Glomerular endothelial cell (primary cell): ENCODE measurements around the gene HMBS. TPM values are rescaled to one million over a fixed set of nuclear protein-coding genes. Genes with fewer than 3 reads are reported as not detected.
"Not testable (repeated sequence)": the region's sequence is repeated elsewhere in the genome, so short reads cannot be mapped to it uniquely, and the experiment has no call there.

Source experiments
- DNase-seq: peaks from one replicate; pipeline ENCODE4 v3.0.0-alpha.2; 2011; ENCODE audit warnings: low read depth, low spot score; ENCODE audit errors: extremely low read depth
- total RNA-seq: library from RNA; depleted of rRNA; stranded (reverse); fragments of >200 nt; gene quantifications from 2 replicates; pipeline ENCODE4 v1.2.3, GENCODE V29; 2015

HMBS gene
- 8.6 and 10.1 TPM in 2 replicates for total RNA-seq

DNA sequence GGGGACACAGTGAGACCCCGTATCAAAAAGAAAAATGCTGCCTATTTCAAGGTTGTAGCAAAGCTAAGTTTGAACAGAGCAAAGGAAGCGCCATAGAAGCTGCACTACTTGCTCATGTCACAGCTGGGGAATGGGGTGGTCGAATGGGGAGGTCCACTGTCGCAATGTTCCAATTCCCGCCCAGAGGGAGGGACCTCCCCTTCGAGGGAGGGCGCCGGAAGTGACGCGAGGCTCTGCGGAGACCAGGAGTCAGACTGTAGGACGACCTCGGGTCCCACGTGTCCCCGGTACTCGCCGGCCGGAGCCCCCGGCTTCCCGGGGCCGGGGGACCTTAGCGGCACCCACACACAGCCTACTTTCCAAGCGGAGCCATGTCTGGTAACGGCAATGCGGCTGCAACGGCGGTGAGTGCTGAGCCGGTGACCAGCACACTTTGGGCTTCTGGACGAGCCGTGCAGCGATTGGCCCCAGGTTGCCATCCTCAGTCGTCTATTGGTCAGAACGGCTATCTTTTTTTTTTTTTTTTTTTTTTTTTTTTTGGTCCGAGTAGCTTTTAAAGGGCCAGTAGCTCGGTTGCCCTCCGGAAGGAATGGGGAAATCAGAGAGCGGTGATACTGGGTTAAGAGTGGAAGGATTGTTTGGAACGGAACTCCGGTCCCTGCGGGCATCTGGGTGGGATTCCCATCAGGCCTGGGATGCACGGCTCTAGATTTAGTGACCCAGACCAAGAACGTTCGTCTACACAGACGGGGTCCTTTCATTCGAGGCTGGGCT, at the start of gene HMBS:
TSS of gene HMBS (plus strand) at position 219 of the 774 bp plus-strand sequence. CDS start at position 372, 153 bp downstream.
- no peak for DNase-seq

DNA sequence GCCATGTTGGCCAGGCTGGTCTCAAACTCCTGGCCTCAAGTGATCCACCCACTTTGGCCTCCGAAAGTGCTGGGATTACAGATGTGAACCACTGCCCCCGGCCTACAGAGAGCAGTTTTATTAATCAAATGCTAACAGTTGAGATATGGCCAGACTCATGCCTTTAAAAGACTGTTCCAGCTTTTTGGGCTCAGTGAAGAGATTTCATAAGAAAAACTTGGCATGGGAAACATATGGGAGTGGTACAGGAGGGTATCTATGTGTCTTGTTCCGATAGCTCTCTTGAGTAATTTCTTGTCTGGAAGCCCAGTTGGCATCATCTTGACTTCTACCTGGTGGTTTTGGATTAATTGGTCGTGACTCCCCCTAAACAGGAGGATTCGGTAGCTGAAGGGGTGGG, 45.8 kb upstream of the HMBS start:
- no peak for DNase-seq

DNA sequence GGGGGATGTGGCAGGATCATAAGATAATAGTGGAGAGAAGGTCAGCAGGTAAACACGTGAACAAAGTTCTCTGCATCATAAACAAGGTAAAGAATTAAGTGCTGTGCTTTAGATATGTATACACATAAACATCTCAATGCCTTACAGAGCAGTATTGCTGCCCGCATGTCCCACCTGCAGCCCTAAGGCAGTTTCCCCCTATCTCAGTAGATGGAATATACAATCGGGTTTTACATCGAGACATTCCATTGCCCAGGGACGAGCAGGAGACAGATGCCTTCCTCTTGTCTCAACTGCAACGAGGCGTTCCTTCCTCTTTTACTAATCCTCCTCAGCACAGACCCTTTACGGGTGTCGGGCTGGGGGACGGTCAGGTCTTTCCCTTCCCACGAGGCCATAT, 45.2 kb upstream of the HMBS start:
- not testable (repeated sequence) for DNase-seq

DNA sequence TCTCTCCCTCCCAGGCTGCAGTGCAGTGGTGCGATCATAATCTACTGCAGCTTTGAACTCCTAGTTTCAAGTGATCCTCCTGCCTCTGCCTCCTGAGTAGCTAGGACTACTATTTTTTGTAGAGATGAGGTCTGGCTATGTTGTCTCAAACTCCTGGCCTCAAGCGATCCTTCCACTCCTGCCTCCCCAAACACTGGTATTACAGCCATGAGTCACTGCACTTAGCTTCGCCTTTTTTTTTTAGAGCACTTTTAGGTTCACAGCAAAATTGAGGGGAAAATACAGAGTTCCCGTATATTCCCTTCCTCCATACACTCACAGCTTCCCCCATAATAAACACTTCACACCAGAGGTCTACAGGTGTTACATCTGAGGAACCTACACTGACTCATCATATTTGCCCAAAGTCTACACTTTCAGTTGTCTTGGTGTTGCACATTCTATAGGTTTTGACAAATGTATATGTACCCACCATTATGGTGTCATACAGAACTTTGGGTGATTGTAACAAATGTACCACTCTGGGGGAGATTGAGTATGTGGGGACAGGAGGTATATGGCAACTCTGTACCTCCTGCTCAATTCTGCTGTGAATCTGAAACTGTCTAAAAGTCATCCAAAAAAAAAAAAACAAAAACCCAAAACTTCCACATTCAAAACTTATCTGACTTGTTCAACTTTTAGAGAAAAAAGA, 42.7 kb upstream of the HMBS start:
- no peak for DNase-seq

DNA sequence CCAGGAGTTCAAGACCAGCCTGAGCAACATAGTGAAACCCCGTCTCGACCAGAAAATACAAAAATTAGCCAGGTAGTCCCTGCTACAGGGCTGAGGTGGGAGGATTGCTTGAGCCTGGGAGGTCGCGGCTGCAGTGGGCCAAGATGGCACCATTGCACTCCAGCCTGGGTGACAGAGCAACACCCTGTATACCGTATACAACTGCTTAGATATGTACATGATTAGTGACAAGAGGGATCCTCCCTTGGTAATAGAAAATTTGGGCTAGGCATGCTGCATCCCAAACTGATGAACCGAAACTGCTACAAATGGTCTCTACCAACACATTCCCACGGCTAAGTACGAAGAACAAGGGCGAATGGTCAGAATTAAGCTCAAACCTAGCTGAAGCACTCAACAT, 41.8 kb upstream of the HMBS start:
- no peak for DNase-seq

DNA sequence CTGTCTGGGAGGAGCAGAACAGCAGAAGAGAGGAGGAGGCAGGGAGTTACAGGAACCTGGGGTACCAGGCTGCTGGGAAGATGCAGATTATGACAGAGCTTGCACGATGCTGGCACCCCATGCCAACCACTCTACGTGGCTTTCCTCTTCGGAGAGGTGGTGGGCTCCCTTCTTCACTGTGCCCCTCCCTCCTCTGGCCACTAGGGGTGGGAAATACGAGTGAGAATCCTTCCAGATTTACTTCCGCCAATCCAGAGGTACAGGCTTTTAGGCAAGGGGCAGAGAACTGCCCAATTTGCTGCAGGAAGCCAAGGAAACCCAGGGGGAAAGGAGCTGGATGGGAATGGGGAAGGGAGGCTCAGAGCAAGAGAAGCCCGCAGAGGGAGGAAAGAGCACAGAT, 40.0 kb upstream of the HMBS start:
- no peak for DNase-seq

DNA sequence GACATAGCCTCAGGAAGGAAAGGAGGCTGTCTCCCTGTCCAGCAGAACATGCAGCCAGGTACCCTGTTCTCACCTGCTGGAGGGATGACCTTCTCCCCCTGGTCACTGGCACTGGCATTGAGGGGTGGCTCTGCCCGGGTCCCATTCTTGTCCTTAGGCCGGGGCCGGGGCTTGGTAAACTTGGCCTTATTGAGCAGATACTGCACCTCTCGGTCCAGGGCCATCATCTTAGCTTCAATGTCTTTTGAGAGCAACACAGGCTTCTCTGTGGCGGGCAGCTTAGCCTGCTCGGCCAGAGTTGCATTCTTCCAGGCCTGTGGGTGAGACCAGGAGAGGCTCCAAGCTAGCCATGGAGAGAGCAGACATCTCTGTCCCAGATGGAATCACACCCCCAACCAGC, 38.2 kb upstream of the HMBS start:
- no peak for DNase-seq

DNA sequence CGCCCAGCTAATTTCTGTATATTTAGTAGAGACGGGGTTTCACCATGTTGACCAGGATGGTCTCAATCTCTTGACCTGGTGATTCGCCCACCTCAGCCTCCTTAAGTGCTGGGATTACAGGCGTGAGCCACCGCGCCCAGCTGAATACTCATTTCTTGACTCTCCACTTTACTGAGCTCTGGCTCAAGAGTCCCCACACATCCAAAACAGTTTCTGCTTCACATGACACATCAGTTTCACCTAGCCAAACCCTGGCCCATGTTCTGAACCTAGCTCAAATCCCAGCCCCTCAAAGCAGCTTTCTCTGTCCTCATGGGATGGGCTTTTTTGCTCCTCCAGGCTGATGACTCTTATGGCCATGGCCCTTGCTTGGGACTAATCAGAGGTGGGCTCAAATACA, 37.5 kb upstream of the HMBS start:
- no peak for DNase-seq

DNA sequence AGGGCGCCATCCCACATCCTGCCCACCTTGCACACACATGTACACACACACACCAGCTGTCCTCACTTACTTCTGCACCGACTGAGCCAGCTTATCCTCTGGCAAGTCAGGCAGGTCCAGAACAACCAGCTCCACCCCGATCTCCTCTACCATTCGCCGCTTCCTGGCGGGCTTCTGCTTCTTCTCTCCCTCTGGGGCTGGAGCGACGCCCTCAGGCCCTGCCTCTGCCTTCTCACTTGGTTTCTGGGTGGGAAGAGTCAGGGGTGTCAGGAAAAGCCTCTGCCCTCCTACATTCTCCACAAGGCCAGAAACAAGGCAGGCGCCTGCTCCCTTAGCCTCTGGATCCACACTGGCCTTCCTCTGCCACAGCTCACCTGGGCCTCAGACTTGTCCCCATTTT, 36.0 kb upstream of the HMBS start:
- DNase-seq = no peak

DNA sequence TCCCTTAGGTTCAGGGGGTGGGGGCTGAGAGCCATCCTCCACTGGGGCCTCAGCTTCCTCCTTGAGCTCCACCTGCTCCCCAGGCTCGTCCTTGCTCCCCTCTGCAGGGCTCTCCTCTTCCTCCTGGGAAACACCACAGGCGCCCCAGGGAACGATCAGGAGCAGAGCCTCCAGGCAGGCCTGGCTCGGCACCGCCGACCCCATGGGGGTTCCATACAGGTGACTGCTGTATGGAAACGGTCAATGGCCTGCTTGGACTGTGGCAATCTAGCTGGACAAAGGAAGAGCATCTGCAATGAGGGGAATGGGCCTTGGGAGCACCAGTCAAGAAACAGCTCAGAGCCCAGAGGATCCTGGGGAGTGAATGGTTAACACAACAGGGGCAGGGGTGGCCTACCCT, 35.6 kb upstream of the HMBS start:
- DNase-seq = no peak

DNA sequence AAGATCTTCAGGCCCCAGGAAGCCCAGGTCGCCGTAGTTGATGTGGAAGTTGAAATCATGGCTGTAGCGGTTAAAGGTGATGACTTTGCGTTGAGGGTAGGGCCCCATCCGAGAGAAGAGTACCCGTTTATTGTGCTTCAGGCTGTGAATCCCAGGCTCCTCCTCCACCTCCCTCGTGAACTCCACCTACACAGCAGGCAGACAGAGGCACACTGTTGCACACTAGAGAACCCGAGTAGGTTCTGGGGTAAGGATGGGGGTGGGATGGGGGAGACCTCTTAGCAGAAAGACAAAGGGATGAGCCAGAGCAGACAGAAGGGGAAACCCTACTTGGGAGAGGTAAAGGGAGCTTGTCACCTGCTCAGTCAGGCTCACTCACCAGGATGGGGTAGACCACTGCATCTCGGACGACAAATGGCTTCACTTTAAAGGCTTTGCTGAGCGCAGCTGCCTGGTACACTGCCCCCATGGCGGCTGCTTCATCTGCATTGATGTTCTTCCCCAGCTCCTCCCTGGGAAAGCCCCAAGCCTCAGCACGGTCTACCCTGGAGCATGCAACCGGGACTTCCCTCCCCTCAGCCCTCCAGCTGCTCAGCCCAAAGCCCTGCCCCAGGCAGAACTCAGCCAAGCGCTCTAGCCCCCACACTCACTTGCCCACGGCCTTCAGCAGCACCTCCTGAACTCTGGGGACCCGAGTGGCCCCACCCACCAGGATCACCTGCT, 33.1 kb upstream of the HMBS start:
- DNase-seq = no peak

DNA sequence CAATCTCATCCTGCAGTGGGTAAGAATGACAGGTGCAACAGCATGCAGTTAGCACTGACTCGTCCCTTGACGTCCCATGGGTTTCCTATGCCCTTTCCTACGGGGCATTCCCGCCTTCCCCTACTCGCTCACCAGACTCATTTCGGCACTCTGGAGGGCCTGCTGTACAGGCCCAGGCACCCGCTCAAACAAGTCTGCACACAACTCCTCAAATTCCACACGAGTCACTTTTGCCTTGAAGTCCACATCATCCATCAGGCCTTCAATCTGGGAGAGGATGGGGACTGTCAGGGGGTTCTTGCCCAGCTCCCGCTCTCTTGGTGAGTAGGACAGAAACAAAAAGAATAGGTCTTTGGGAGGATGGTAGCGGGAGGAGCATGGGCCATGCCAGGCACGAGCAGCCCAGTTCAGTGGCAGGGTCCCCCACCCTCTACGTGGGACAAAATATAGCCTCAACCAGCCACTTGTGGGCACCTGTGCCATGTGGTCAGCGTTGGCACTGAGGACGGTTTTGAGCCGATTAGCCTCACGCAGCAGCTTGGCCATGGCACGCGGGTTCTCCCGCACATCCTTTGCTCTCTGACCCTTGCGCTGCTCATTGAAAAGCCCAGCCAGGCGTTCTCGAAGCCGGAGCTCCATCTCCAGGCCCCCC, 32.4 kb upstream of the HMBS start:
- DNase-seq = no peak

DNA sequence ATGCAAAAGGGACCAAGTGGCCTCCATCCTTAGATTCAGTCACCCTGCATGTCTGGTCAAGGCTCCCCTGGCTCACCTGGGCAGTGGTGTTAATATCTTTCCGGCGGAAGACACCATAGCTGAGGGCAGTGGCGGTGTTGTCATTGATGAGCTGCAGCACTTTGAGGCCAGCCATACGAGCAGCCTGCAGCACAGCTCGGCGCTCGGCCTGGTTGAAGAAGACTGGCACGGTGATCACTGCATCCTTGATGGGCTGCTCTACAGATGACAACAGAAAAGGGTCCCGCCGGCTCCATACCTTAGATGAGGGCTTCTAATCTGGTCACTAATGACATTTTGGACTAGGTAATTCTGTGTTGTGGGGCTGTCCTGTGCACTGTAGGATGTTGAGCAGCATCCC, 30.3 kb upstream of the HMBS start:
- DNase-seq = no peak

DNA sequence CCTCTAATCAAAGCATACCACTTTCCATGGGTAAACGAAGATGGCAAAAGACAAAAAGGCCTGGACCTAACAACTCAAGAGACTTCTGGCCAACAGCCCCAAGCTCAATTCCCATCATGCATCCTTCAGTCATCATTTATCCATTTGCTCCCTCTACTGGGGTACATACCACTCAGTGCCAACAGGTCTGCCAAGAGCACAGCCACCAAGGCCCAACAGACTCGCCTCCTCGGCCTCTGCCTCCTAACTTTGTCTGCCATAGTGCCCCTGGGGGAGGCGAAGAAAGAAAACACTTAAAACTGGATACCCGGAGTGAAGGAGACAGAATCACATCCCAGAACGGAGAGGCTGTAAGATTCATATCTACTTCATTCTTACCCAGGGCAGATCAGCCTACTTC, 28.8 kb upstream of the HMBS start:
- no peak for DNase-seq

DNA sequence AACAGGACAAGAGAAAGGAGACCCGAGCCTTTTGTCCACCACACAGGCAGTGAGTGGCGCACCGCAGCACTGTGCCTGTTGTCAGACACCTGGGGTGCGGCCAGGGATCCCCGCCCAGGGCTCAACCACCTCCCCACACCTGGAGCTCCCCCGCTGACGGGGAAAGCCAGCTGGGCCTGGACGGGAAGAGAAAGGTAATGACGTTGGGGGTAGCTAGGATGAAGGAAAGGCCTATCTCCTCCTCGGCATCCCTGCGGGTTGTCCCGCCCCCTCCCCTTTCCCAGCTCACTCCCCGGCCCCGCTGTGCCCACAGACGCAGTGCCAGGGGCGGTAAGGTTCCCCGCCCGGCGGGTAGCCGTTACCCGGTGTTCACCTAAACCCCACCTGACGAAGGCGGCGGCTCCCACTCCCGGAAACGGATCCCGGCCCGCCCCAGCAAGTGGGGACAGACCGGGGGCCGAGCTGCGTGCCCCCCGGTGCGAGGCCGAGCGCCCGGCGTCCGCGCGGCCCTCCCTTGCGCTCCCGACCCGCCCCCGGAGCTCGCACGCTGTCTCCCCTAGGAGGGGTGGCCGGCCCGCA, 28.2 kb upstream of the HMBS start:
- DNase-seq = no peak

DNA sequence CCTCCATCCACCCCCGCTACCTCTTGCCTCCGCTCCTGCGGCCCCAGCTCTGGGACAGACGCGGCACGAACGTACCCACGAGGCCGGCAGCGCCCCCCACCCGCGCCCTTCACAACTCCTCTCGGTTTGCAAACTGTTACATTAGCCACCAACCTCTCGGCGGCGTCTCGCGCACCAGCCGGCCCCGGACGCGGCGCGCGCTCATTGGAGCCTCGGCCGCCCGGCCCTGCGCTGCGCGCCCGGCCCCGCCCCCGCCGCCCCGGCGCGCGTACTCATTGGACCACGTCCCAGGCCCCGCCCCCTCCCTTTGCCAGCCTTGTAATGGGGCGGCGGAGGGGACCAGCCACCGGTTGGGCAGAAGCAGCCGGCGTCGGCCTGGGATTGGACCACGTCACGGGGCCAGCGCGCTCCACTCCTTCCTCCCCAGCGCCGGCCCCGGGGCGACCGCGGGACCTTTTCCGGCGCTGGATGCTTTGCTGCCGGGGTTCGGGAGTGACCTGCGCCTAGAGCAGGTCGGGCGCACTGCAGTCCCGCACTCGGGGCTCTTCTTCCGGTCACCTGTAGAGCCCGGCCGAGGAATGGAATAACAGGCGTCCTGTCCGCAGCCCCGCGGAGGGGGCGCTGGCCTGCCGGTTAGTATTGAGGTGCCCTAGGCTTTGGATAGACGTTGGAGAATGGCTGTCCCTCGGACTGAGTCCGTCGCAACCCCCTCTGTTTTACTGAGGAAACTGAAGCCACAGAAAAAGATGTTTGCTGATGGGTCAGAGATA, 27.5 kb upstream of the HMBS start, which contains the start of gene HYOU1:
TSS of gene HYOU1 (minus strand) at position 206 of the 770 bp plus-strand sequence. CDS start 1,045 bp downstream, outside the sequence.
- DNase-seq = no peak

DNA sequence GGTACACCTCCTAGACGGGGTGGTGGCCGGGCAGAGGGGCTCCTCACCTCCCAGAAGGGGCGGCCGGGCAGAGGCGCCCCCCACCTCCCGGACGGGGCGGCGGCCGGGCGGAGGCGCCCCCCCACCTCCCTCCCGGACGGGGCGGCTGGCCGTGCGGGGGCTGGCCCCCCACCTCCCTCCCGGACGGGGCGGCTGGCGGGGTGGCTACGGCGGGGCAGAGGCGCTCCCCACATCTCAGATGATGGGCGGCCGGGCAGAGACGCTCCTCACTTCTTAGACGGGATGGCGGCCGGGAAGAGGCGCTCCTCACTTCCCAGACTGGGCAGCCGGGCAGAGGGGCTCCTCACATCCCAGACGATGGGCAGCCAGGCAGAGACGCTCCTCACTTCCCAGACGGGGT, 25.6 kb upstream of the HMBS start:
- not testable (repeated sequence) for DNase-seq

DNA sequence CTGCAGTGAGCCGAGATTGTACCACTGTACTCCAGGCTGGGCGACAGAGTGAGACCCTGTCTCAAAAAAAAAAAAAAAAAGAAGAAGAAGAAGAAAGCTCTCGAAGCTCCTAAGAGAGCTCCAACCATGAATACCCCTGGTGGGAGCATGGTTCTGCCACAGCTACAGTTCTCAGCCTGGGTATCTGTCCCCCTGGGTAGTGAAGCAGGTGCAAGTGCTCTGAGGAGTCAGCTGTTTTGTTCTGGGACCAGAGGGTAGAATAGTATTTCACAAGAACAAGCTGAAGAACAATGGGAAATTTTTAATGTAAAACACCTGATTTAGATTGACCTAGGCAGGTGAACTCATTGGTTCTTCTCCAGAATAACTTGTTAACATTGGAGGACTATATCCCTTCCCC, 23.4 kb upstream of the HMBS start:
- DNase-seq = no peak

DNA sequence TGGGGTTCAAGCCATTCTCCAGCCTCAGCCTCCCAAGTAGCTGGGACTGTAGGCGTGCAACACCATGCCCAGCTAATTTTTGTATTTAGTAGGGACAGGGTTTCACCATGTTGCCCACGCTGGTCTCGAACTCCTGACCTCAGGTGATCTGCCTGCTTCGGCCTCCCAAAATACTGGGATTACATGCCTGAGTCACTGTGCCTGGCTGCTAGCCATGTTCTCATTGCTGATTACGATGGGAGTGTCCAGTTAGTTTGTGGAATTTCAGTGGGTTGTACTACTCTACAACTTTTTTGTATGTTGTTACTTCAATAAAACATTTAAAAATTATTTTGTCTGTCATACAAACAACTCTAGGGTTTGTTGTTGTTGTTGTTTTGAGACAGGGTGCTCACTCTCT, 21.9 kb upstream of the HMBS start:
- DNase-seq = no peak

DNA sequence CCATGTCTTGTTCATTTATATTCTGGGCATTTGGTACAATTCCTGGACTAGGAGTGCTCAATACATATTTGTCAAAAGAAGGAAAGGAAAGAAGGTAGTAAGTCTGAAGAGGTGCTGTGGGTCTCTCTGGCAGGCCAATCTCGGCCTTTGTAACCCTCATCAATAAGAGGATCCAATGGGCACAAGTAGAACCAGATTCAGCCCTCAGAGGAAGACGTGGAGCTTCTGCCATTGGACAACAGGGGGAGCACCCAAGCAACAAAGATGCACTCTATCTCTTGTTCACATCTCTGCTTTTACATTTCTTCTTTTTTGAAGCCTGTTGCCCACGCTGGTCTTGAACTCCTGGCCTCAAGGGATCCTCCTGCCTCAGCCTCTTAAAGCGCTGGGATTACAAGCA, 19.3 kb upstream of the HMBS start:
- DNase-seq = no peak
